UCSD-AML1 (cell line): ENCODE results near the gene CATSPERE.

Source experiments
- DNase-seq: peaks from one replicate; lab custom pipeline; 2025; ENCODE audit not compliant: unreplicated experiment; lab: John Stamatoyannopoulos, UW

Gene CATSPERE

GRCh38 chr1:244461245-244462071 is at the start of gene CATSPERE:
TSS of gene CATSPERE (plus strand) at chr1:244461273. CDS start at chr1:244461430, 157 bp downstream.
- DNase-seq: no peak

- no peak for DNase-seq
These were observed 48.9 kb upstream of the CATSPERE start for GRCh38 chr1:244412176-244412575.

GRCh38 chr1:244413736-244414135 is 47.3 kb upstream of the CATSPERE start:
- no peak for DNase-seq

- DNase-seq: no peak
These were observed 46.5 kb upstream of the CATSPERE start for GRCh38 chr1:244414543-244414942.

- no peak for DNase-seq
These were observed 42.0 kb upstream of the CATSPERE start for GRCh38 chr1:244419024-244419423.

- no peak for DNase-seq
These were observed 38.9 kb upstream of the CATSPERE start for GRCh38 chr1:244422174-244422573.

GRCh38 chr1:244424649-244425334 is 36.3 kb upstream of the CATSPERE start:
- DNase-seq: no peak

GRCh38 chr1:244427647-244428046 is 33.4 kb upstream of the CATSPERE start:
- DNase-seq: no peak

GRCh38 chr1:244429818-244430217 is 31.3 kb upstream of the CATSPERE start:
- no peak for DNase-seq

- no peak for DNase-seq
These were observed 29.9 kb upstream of the CATSPERE start for GRCh38 chr1:244431166-244431565.

GRCh38 chr1:244435562-244436205 is 25.4 kb upstream of the CATSPERE start:
- DNase-seq: no peak

- no peak for DNase-seq
These were observed 24.6 kb upstream of the CATSPERE start for GRCh38 chr1:244436336-244437085.

GRCh38 chr1:244437086-244437468 is 24.0 kb upstream of the CATSPERE start:
- DNase-seq: no peak

GRCh38 chr1:244439391-244440032 is 21.6 kb upstream of the CATSPERE start:
- no peak for DNase-seq

GRCh38 chr1:244442850-244443249 is 18.2 kb upstream of the CATSPERE start:
- no peak for DNase-seq

- no peak for DNase-seq
These were observed 16.2 kb upstream of the CATSPERE start for GRCh38 chr1:244444854-244445253.

GRCh38 chr1:244445320-244446181 is 15.5 kb upstream of the CATSPERE start:
- no peak for DNase-seq

GRCh38 chr1:244447024-244447423 is 14.0 kb upstream of the CATSPERE start:
- no peak for DNase-seq

- DNase-seq: no peak
These were observed 13.5 kb upstream of the CATSPERE start for GRCh38 chr1:244447552-244447951.
